NT2/D1 (cell line): ENCODE data around the gene FNTB.

Experiments used
- DNase-seq: peaks from one replicate; pipeline ENCODE4 v3.0.0-alpha.2; 2011; ENCODE audit warnings: low read depth, low spot score
- H3K27me3 ChIP-seq: 2 replicates; pipeline ENCODE4 v1.6.0; 2011; ENCODE audit warnings: mild to moderate bottlenecking; ENCODE audit not compliant: insufficient read length, insufficient read depth
- H3K36me3 ChIP-seq: 2 replicates; pipeline ENCODE4 v1.6.1; 2011; ENCODE audit warnings: mild to moderate bottlenecking, low read length, mixed read lengths; ENCODE audit not compliant: insufficient read depth, insufficient read length
- H3K4me1 ChIP-seq: 2 replicates; pipeline ENCODE4 v1.5.1; 2011; ENCODE audit not compliant: insufficient read depth, insufficient read length
- H3K4me3 ChIP-seq: 2 replicates; pipeline ENCODE4 v1.5.1; 2011; ENCODE audit warnings: low read depth; ENCODE audit not compliant: insufficient read length
- H3K9ac ChIP-seq: 2 replicates; pipeline ENCODE4 v1.6.0; 2011; ENCODE audit warnings: low read depth; ENCODE audit not compliant: insufficient read length
- H3K9me3 ChIP-seq: 2 replicates; pipeline ENCODE4 v1.5.1; 2011; ENCODE audit warnings: mild to moderate bottlenecking, low read length; ENCODE audit not compliant: insufficient read depth
- SUZ12 ChIP-seq: IDR thresholded peaks from 2 replicates; pipeline ENCODE4 v1.6.1; 2011; ENCODE audit not compliant: insufficient read length, insufficient read depth; ENCODE audit errors: extremely low read depth
- YY1 ChIP-seq: IDR thresholded peaks from 2 replicates; pipeline ENCODE4 v1.6.1; 2011; ENCODE audit not compliant: insufficient read length, insufficient read depth
- ZNF274 ChIP-seq: IDR thresholded peaks from 2 replicates; pipeline ENCODE4 v1.6.1; 2011; ENCODE audit warnings: mild to moderate bottlenecking, low read depth, low read length

Gene FNTB

DNA sequence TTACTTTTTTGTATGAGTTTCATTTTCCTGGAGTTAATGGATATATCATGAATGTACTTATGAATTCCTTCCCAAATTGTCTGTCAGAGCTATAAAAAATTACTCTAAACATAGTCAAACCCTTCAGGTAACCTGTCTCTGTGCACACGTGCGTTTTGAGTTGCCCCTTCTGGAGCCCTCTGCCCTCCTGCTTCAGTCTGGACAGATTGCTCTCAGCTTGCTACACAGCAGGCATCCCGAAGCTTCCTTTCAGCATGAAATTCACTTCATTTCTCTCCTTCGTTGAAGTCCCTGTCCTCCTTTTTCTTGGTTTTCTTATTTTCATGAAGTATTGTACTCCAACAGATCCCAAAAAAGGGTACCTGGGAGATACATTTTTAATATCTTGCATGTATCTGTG is 47.3 kb downstream of the FNTB start:
- H3K9ac ChIP-seq = no peak overlapping the region
- no peaks in the 10 kb centered on the region for H3K4me1 ChIP-seq
- H3K4me3 ChIP-seq = no peak overlapping the region
- TF ChIP-seq SUZ12 = no peak
- H3K9me3 ChIP-seq = no peaks in the 10 kb centered on the region
- H3K27me3 ChIP-seq = no peaks in the 10 kb centered on the region
- DNase-seq = no peak
- H3K36me3 ChIP-seq = peaks cover 12% of the 10 kb centered on the region

- no peak for DNase-seq
- H3K27me3 ChIP-seq = no peaks in the 10 kb centered on the region
- H3K4me1 ChIP-seq = no peaks in the 10 kb centered on the region
- H3K9ac ChIP-seq = no peak overlapping the region
- peaks cover 12% of the 10 kb centered on the region for H3K36me3 ChIP-seq
- no peak for TF ChIP-seq ZNF274
- no peak for TF ChIP-seq YY1
- TF ChIP-seq SUZ12 = no peak
- H3K9me3 ChIP-seq = no peaks in the 10 kb centered on the region
- no peak overlapping the region for H3K4me3 ChIP-seq
Measured at GRCh38 chr14:65035049-65035448, 48.4 kb downstream of the FNTB start.

GRCh38 chr14:65038966-65039365 is 52.3 kb downstream of the FNTB start:
- peaks cover 19% of the 10 kb centered on the region for H3K36me3 ChIP-seq
- no peak for DNase-seq

DNA sequence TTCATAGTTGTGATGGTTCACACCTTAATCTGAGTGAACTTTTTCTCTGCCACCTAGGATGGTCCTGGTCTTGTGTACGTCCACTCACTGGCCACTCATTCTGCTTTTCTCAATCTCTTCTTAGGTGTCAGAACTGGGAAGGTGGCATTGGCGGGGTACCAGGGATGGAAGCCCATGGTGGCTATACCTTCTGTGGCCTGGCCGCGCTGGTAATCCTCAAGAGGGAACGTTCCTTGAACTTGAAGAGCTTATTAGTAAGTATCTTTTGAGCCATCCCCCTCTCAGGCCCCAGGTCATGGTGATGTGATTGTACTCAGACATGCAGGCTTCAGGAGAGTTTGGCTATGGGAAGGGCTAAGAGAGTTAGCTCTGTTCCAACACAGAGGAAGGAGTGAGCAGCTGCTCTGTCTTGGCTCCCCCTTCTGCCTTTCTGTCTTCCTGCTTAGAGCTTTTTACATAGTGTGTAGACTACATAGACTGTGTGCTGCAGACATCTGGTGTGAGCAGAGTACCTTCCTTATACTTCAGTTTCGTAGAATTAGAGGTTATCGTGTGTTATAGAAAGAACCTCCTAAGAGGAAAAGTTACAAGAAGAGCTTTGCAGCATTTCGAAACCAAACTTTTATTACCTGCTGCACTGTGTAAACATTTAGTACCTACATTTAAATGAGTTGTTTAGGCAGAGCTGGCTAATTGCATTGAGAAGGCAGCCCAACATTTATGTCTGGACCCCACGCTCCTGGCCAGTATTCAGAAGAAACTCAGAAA is 54.2 kb downstream of the FNTB start:
- no peaks in the 10 kb centered on the region for H3K9me3 ChIP-seq
- no peak overlapping the region for H3K4me3 ChIP-seq
- no peak overlapping the region for H3K9ac ChIP-seq
- DNase-seq = no peak
- H3K4me1 ChIP-seq = no peaks in the 10 kb centered on the region
- TF ChIP-seq SUZ12 (no peak), ZNF274 (no peak), YY1 (no peak)
- H3K36me3 ChIP-seq = peaks cover 19% of the 10 kb centered on the region
- no peaks in the 10 kb centered on the region for H3K27me3 ChIP-seq

More at GRCh38 chr14:65038966-65039365, 52.3 kb downstream of the FNTB start:
- H3K9me3 ChIP-seq = no peaks in the 10 kb centered on the region
- H3K4me1 ChIP-seq = no peaks in the 10 kb centered on the region
- H3K4me3 ChIP-seq = no peak overlapping the region
- no peak overlapping the region for H3K9ac ChIP-seq
- TF ChIP-seq YY1 (no peak), ZNF274 (no peak), SUZ12 (no peak)
- H3K27me3 ChIP-seq = no peaks in the 10 kb centered on the region

DNA sequence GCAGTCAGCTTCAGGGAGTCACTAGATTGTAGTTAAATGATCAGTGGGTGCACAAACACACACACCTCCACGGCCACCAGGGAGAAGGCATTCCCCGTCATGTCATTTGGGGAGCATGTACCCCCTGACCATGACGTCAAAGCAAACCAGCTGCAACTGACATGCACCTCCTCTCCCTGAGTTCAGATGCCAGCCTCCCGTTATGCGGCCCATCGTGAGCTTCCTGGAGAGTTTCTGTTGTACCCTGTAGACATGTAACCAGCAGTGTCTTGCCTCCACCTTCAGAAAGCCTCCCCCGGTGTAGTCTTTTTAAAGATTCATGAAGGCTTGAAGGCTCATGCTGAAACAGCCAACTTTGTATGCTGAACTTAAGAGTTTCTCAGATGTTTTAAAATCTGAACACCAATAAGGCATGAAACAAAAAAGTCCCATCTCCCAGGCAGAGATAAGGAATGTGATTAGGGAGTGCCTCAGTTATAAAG is 54.8 kb downstream of the FNTB start:
- Histone ChIP-seq H3K9ac (no peak overlapping the region), H3K4me1 (no peaks in the 10 kb centered on the region), H3K27me3 (no peaks in the 10 kb centered on the region), H3K4me3 (no peak overlapping the region), H3K9me3 (no peaks in the 10 kb centered on the region), H3K36me3 (peaks cover 19% of the 10 kb centered on the region)
- DNase-seq = no peak
- TF ChIP-seq ZNF274 (no peak), YY1 (no peak), SUZ12 (no peak)

- H3K9ac ChIP-seq = no peak overlapping the region
- no peaks in the 10 kb centered on the region for H3K4me1 ChIP-seq
- no peak for DNase-seq
- H3K36me3 ChIP-seq = peaks cover 19% of the 10 kb centered on the region
- no peaks in the 10 kb centered on the region for H3K9me3 ChIP-seq
- no peaks in the 10 kb centered on the region for H3K27me3 ChIP-seq
- H3K4me3 ChIP-seq = no peak overlapping the region
- TF ChIP-seq ZNF274 (no peak), YY1 (no peak), SUZ12 (no peak)
Measured at GRCh38 chr14:65042296-65042695, 55.6 kb downstream of the FNTB start.

GRCh38 chr14:65042731-65043372 is 56.2 kb downstream of the FNTB start:
- no peak overlapping the region for H3K4me3 ChIP-seq
- H3K27me3 ChIP-seq = no peaks in the 10 kb centered on the region
- TF ChIP-seq ZNF274 (no peak), YY1 (no peak), SUZ12 (no peak)
- H3K36me3 ChIP-seq = peaks cover 19% of the 10 kb centered on the region
- no peak overlapping the region for H3K9ac ChIP-seq
- H3K9me3 ChIP-seq = no peaks in the 10 kb centered on the region
- no peaks in the 10 kb centered on the region for H3K4me1 ChIP-seq
- DNase-seq = no peak
